SJCRH30 (cell line): ENCODE data around the gene OR52M1. TPM values are rescaled to one million over a fixed set of nuclear protein-coding genes. Genes with fewer than 3 reads are reported as not detected.
"Not testable (repeated sequence)": the region's sequence is repeated elsewhere in the genome, so short reads cannot be mapped to it uniquely, and the experiment has no call there.

Experiments used
- DNase-seq, 2 experiments: peaks; one replicate each; pipeline ENCODE4 v3.0.0-alpha.2; 2015 to 2020
- H3K27ac ChIP-seq: fragments of 250-450 bp; sonication (Bioruptor Pico); 2 replicates; pipeline ENCODE4 v1.5.1; 2020; ENCODE audit warnings: mild to moderate bottlenecking, moderate library complexity
- H3K27me3 ChIP-seq: fragments of 250-450 bp; sonication (Bioruptor Pico); 2 replicates; pipeline ENCODE4 v1.5.1; 2020; ENCODE audit warnings: mild to moderate bottlenecking, moderate library complexity
- H3K36me3 ChIP-seq: fragments of 250-450 bp; sonication (Bioruptor Pico); 2 replicates; pipeline ENCODE4 v1.5.1; 2020; ENCODE audit warnings: mild to moderate bottlenecking, moderate library complexity
- H3K4me1 ChIP-seq: fragments of 250-450 bp; sonication (Bioruptor Pico); 2 replicates; pipeline ENCODE4 v1.5.1; 2020; ENCODE audit warnings: mild to moderate bottlenecking, moderate library complexity
- H3K4me3 ChIP-seq: fragments of 250-450 bp; sonication (Bioruptor Pico); 2 replicates; pipeline ENCODE4 v1.5.1; 2020; ENCODE audit warnings: mild to moderate bottlenecking, moderate library complexity
- H3K9me3 ChIP-seq: fragments of 250-450 bp; sonication (Bioruptor Pico); replicated peaks from 2 replicates; pipeline ENCODE4 v1.5.1; 2020; ENCODE audit warnings: mild to moderate bottlenecking, moderate library complexity
- total RNA-seq: library from RNA; depleted of rRNA; stranded (reverse); fragments of >200 nt; shearing (Covaris generic); gene quantifications from 2 replicates; pipeline ENCODE4 v1.2.3, GENCODE V29; 2014; rRNA removed

Gene OR52M1
- total RNA-seq = not detected in 2 replicates

- Histone ChIP-seq H3K27ac (no peak within 1 kb of the TSS), H3K9me3 (no peaks in the 10 kb centered on the region), H3K36me3 (no peaks in the 10 kb centered on the region), H3K4me1 (no peaks in the 10 kb centered on the region), H3K27me3 (no peaks in the 10 kb centered on the region), H3K4me3 (no peak within 1 kb of the TSS)
- DNase-seq = no peak
These were observed at the start of gene OR52M1 for GRCh38 chr11:4544891-4545290. Gene OR52M1, plus strand, starts transcription at chr11:4545191. Its CDS starts 0 bp downstream, at chr11:4545191.

- DNase-seq = no peak
- no peaks in the 10 kb centered on the region for H3K36me3 ChIP-seq
- H3K27me3 ChIP-seq = peaks cover 23% of the 10 kb centered on the region
- no peak overlapping the region for H3K4me3 ChIP-seq
- H3K9me3 ChIP-seq = 0 out of 2 replicates have a peak, but pooled peaks cover 2% of the 10 kb centered on the region
- no peak overlapping the region for H3K27ac ChIP-seq
- no peaks in the 10 kb centered on the region for H3K4me1 ChIP-seq
These were observed 49.5 kb upstream of the OR52M1 start for GRCh38 chr11:4495487-4495886.

GRCh38 chr11:4495986-4496385, 49.0 kb upstream of the OR52M1 start:
- DNase-seq = no peak
- Histone ChIP-seq H3K27me3 (peaks cover 23% of the 10 kb centered on the region), H3K4me3 (no peak overlapping the region), H3K4me1 (no peaks in the 10 kb centered on the region), H3K27ac (no peak overlapping the region), H3K9me3 (0 out of 2 replicates have a peak, but pooled peaks cover 2% of the 10 kb centered on the region), H3K36me3 (no peaks in the 10 kb centered on the region)

- Histone ChIP-seq H3K9me3 (0 out of 2 replicates have a peak, but pooled peaks cover 2% of the 10 kb centered on the region), H3K36me3 (no peaks in the 10 kb centered on the region), H3K4me1 (no peaks in the 10 kb centered on the region), H3K4me3 (no peak overlapping the region), H3K27ac (no peak overlapping the region), H3K27me3 (peaks cover 23% of the 10 kb centered on the region)
- no peak for DNase-seq
These were observed 48.3 kb upstream of the OR52M1 start for GRCh38 chr11:4496557-4497248.

GRCh38 chr11:4508886-4509285, 36.1 kb upstream of the OR52M1 start:
- Histone ChIP-seq H3K27me3 (no peaks in the 10 kb centered on the region), H3K4me3 (no peak overlapping the region), H3K27ac (no peak overlapping the region), H3K4me1 (no peaks in the 10 kb centered on the region), H3K36me3 (no peaks in the 10 kb centered on the region), H3K9me3 (no peaks in the 10 kb centered on the region)
- no peak for DNase-seq

- no peak overlapping the region for H3K27ac ChIP-seq
- no peak overlapping the region for H3K4me3 ChIP-seq
- no peaks in the 10 kb centered on the region for H3K36me3 ChIP-seq
- DNase-seq = no peak
- H3K27me3 ChIP-seq = no peaks in the 10 kb centered on the region
- H3K4me1 ChIP-seq = no peaks in the 10 kb centered on the region
- no peaks in the 10 kb centered on the region for H3K9me3 ChIP-seq
These were observed 33.4 kb upstream of the OR52M1 start for GRCh38 chr11:4511282-4512245.

- H3K27ac ChIP-seq = no peak overlapping the region
- no peaks in the 10 kb centered on the region for H3K4me1 ChIP-seq
- no peak for DNase-seq
- H3K27me3 ChIP-seq = no peaks in the 10 kb centered on the region
- no peaks in the 10 kb centered on the region for H3K36me3 ChIP-seq
- H3K4me3 ChIP-seq = no peak overlapping the region
- no peaks in the 10 kb centered on the region for H3K9me3 ChIP-seq
These were observed 30.8 kb upstream of the OR52M1 start for GRCh38 chr11:4514196-4514595.

- Histone ChIP-seq H3K4me1 (no peaks in the 10 kb centered on the region), H3K4me3 (no peak overlapping the region), H3K36me3 (no peaks in the 10 kb centered on the region), H3K9me3 (no peaks in the 10 kb centered on the region), H3K27me3 (no peaks in the 10 kb centered on the region), H3K27ac (no peak overlapping the region)
- DNase-seq = no peak
These were observed 22.7 kb upstream of the OR52M1 start for GRCh38 chr11:4522339-4522738.

- Histone ChIP-seq H3K4me1 (no peaks in the 10 kb centered on the region), H3K9me3 (no peaks in the 10 kb centered on the region), H3K27me3 (no peaks in the 10 kb centered on the region), H3K27ac (no peak overlapping the region), H3K36me3 (no peaks in the 10 kb centered on the region), H3K4me3 (no peak overlapping the region)
- DNase-seq = no peak
These were observed 22.2 kb upstream of the OR52M1 start for GRCh38 chr11:4522752-4523151.

- no peak overlapping the region for H3K4me3 ChIP-seq
- H3K9me3 ChIP-seq = no peaks in the 10 kb centered on the region
- no peak for DNase-seq
- H3K36me3 ChIP-seq = no peaks in the 10 kb centered on the region
- H3K27ac ChIP-seq = no peak overlapping the region
- H3K27me3 ChIP-seq = no peaks in the 10 kb centered on the region
- no peaks in the 10 kb centered on the region for H3K4me1 ChIP-seq
These were observed 21.3 kb upstream of the OR52M1 start for GRCh38 chr11:4523666-4524065.

- H3K27me3 ChIP-seq = no peaks in the 10 kb centered on the region
- DNase-seq = no peak
- no peaks in the 10 kb centered on the region for H3K9me3 ChIP-seq
- no peaks in the 10 kb centered on the region for H3K36me3 ChIP-seq
- H3K4me3 ChIP-seq = no peak overlapping the region
- no peak overlapping the region for H3K27ac ChIP-seq
- H3K4me1 ChIP-seq = no peaks in the 10 kb centered on the region
These were observed 17.1 kb upstream of the OR52M1 start for GRCh38 chr11:4527926-4528325.

- not testable (repeated sequence) for H3K27ac ChIP-seq, H3K4me1 ChIP-seq, H3K9me3 ChIP-seq, H3K36me3 ChIP-seq, H3K27me3 ChIP-seq, DNase-seq, H3K4me3 ChIP-seq
These were observed 13.3 kb upstream of the OR52M1 start for GRCh38 chr11:4531686-4532085.

- H3K36me3 ChIP-seq = no peaks in the 10 kb centered on the region
- H3K27me3 ChIP-seq = no peaks in the 10 kb centered on the region
- H3K9me3 ChIP-seq = no peaks in the 10 kb centered on the region
- no peak overlapping the region for H3K4me3 ChIP-seq
- no peak overlapping the region for H3K27ac ChIP-seq
- peak; percentile 11 to 57 for DNase-seq
- no peaks in the 10 kb centered on the region for H3K4me1 ChIP-seq
These were observed 5.3 kb upstream of the OR52M1 start for GRCh38 chr11:4539603-4540219.

- Histone ChIP-seq H3K9me3 (no peaks in the 10 kb centered on the region), H3K4me3 (no peak overlapping the region)
- DNase-seq = no peak
These were observed 3.9 kb upstream of the OR52M1 start for GRCh38 chr11:4541071-4541470.

GRCh38 chr11:4543561-4543960, 1.4 kb upstream of the OR52M1 start:
- no peak for DNase-seq

More at GRCh38 chr11:4541071-4541470, 3.9 kb upstream of the OR52M1 start:
- Histone ChIP-seq H3K36me3 (no peaks in the 10 kb centered on the region), H3K27ac (no peak overlapping the region), H3K27me3 (no peaks in the 10 kb centered on the region), H3K4me1 (no peaks in the 10 kb centered on the region)

More at GRCh38 chr11:4543561-4543960, 1.4 kb upstream of the OR52M1 start:
- Histone ChIP-seq H3K4me1 (no peaks in the 10 kb centered on the region), H3K36me3 (no peaks in the 10 kb centered on the region), H3K9me3 (no peaks in the 10 kb centered on the region), H3K27me3 (no peaks in the 10 kb centered on the region), H3K27ac (no peak overlapping the region), H3K4me3 (no peak overlapping the region)
